ENCODE data around the gene TERF2IP.
A peak's percentile ranks its signal among the peaks of the same experiment; 100 is the strongest.

Gene TERF2IP, protein sequence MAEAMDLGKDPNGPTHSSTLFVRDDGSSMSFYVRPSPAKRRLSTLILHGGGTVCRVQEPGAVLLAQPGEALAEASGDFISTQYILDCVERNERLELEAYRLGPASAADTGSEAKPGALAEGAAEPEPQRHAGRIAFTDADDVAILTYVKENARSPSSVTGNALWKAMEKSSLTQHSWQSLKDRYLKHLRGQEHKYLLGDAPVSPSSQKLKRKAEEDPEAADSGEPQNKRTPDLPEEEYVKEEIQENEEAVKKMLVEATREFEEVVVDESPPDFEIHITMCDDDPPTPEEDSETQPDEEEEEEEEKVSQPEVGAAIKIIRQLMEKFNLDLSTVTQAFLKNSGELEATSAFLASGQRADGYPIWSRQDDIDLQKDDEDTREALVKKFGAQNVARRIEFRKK

GRCh38 chr16:75647492-75648264 is at the start of gene TERF2IP, which contains the start of gene KARS1:
Gene TERF2IP, plus strand, starts transcription at chr16:75647773. Its CDS starts 110 bp downstream, at chr16:75647883.
Gene KARS1, minus strand, starts transcription at chr16:75647665. Its CDS starts 26 bp downstream, at chr16:75647639.
- DNase-seq (ENCODE audit: low spot score) = peak; percentile 96

DNA sequence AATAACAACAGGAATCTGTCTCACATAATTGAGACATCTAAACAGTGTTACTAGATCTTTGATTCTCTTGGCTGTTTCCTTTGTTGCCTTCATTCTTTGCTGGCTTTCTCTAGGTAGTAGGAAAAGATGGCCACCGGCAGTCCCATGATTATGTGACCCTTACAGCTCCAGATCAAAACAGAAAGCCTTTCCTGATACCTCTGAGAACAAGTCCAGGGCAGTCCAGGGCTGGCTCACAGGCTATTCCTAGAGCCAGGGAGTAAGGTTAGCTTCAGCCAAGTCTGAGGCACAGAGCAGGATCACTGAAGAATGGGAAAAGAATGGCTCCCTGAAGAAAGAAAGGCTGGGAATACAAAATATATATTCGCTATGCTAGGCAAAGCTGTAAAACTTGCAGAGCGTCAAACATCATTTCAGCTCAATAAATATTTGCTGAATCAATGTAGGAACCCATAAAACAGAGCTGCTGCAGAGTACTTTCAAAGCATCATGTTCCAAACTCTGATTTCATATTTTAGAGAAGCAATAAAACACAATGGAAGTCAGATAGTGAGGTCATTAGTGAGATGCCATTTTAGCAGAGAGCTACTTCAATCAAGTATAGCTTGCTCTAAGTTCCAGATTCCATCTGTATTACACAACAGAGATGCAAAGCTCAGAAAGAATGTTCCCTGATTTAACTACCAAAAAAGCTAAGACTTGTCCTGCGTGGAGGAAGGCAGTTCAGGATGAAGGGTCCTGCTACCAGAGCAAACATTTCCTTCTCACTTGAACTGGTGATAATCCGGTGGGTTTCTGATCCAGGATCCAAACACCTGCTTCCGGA is 47.9 kb upstream of the TERF2IP start:
- no peak for DNase-seq (ENCODE audit: low spot score)

- DNase-seq (ENCODE audit: low spot score) = no peak
Measured at GRCh38 chr16:75603241-75603640, 44.3 kb upstream of the TERF2IP start.

- DNase-seq (ENCODE audit: low spot score) = no peak
Measured at GRCh38 chr16:75606507-75606906, 41.1 kb upstream of the TERF2IP start.

DNA sequence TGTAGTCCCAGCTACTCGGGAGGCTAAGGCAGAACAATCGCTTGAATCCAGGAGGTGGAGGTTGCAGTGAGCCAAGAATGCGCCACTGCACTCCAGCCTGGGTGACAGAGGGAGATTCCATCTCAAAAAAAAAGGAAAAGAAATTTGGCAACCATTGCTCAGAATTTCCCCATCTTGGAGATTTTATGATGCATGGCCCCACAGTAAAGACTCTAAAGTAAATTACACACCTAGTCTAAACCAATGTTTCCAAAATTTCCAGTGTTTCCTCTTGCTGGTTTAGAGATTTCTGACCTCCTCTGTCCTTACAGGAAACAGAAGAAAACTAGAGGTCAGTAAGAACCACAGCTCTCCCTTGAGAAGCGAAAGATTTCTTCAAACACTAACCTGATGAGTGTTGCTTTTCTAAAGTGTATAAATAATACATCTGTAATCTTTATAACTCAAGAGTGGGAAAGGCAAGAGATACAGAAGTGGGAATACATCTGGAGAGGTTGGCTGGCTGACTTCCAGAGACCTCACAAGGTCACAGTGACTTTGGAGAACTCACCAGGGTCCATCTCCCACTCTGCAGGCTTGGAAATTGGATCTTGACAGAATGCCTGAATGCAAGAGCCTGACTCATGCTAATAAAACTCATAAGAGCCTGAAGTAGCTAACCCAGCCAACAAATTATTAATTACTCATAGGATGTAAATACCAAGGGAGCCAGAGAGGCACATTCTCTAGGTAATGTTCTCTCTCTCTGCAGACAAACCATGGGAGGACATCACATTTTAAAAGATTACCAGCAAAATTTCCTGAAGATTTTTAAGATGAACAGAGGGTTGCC is 33.3 kb upstream of the TERF2IP start:
- no peak for DNase-seq (ENCODE audit: low spot score)

- DNase-seq (ENCODE audit: low spot score) = no peak
Measured at GRCh38 chr16:75615619-75616018, 32.0 kb upstream of the TERF2IP start.

GRCh38 chr16:75616521-75617010 is 31.0 kb upstream of the TERF2IP start:
- no peak for DNase-seq (ENCODE audit: low spot score)

- DNase-seq (ENCODE audit: low spot score) = no peak
Measured at GRCh38 chr16:75617121-75617520, 30.5 kb upstream of the TERF2IP start.

GRCh38 chr16:75618780-75619179 is 28.8 kb upstream of the TERF2IP start:
- no peak for DNase-seq (ENCODE audit: low spot score)

- no peak for DNase-seq (ENCODE audit: low spot score)
Measured at GRCh38 chr16:75620326-75621169, 27.0 kb upstream of the TERF2IP start.

DNA sequence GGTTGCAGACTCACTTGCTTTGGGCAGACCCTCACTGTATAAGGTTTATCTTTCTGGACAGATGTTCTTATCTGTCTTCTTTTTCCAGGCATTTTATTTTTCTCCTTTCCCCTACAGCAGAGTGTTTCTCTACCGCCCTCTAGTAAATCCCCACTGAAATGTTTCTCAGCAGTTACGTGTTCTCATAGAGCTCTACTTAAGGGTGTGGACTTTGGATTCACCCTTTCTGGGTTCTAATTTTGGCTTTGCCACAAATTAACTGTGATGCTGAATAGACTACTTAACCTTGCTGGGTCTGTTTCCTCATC is 26.4 kb upstream of the TERF2IP start:
- DNase-seq (ENCODE audit: low spot score) = peak; percentile 38

DNA sequence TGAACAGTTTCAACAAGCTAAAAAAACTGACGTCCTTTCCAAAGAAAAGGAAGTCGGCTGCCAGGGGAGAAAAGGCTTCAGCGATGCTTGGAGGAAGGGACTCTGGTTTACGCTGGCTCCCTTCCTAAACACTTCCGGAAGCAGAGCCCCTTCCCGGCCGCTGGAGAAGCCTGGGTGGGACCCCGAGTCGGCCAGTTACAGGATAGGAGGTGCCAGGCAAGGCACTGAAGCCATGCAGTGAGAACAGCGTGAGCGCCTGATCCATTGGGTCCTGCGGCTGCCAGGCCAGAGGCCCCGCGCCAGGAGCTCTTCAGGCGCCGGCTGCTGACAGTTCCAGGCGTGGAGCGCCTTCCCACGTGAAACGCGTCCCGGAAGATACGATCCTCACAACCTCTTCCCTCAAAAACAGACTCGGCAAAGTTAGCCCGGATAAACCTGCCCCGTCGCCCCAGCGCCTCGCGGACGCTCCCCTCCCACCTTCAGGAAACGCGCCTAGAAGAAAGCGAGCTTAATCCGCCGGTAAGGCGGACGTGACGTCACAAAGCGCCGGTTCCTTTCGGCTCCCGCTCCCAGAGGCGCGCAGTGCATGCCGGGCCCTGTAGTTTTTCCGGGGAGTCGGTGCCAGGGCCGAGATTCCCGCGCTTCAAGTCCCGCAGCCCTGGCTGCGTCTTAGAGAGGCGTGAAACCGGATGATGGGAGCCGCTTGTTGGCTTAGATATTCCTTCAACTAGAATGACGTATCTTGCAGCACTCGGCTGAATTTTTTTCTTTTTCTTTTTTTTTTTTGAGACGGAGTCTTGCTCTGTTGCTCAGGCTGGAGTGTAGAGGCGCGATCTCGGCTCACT is 24.6 kb upstream of the TERF2IP start, which contains the start of gene ADAT1:
Gene ADAT1, minus strand, starts transcription at position 521 of the 845 bp plus-strand sequence. CDS start 2,482 bp downstream, outside the sequence.
- DNase-seq (ENCODE audit: low spot score) = peak; percentile 97

DNA sequence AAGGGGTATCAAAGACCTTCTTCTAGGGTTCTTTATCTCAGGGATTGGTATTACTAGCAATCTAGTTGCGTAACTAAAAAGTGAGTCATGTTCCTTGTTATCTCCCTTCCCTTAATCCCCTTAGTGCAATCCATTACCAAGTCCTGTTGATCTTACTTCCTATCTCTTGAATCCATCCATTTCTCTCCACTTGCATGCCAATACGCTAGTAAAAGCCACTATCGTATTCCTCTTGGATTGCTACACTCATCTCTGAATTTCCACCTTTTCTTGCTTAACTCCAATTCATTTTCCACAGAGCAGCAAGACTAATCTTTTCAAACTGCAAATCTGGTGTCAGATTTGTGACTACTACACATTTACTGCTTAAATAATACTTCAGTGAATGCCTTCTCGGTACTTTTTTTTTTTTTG is 22.6 kb upstream of the TERF2IP start:
- DNase-seq (ENCODE audit: low spot score) = no peak

- no peak for DNase-seq (ENCODE audit: low spot score)
Measured at GRCh38 chr16:75626806-75627205, 20.8 kb upstream of the TERF2IP start.

GRCh38 chr16:75627851-75628250 is 19.7 kb upstream of the TERF2IP start:
- no peak for DNase-seq (ENCODE audit: low spot score)

- no peak for DNase-seq (ENCODE audit: low spot score)
Measured at GRCh38 chr16:75628351-75628750, 19.2 kb upstream of the TERF2IP start.

GRCh38 chr16:75629132-75629531 is 18.4 kb upstream of the TERF2IP start:
- no peak for DNase-seq (ENCODE audit: low spot score)

GRCh38 chr16:75630052-75630451 is 17.5 kb upstream of the TERF2IP start:
- no peak for DNase-seq (ENCODE audit: low spot score)

DNA sequence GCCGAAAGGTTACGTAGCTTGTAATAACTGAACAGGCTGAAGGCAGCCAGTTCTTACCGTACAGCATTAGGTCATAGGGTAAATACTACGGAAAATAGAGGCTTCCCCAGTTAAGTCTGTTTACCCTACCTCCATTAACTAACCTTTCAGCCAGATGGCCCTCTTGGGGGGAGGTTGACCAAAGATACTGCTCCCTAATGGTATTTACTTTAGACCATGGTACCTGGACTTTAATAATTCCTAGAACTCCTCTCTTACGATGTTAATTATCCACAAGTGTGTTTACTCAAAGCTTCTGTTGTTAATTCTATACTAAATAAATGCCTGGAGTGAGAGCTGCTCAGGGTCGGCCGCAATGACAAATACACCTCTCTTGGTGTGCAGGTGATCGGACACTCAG is 14.7 kb upstream of the TERF2IP start:
- no peak for DNase-seq (ENCODE audit: low spot score)

Measured in putamen (tissue), 1 donor.